ENCODE data around the gene CNN3.

GRCh38 chr1:94852788-94853187 is 74.1 kb downstream of the CNN3 start:
- no peak for TF ChIP-seq CTCF (IDR thresholded peaks at IDR 0.05 in 4 of 5, conservative IDR thresholded peaks at IDR 0.05 in 1 of 5)
- TF ChIP-seq POLR2A (IDR thresholded peaks at IDR 0.05) = no peak
